ENCODE data around the gene JMJD8. TPM values are rescaled to one million over a fixed set of nuclear protein-coding genes. Genes with fewer than 3 reads are reported as not detected.
A peak's percentile ranks its signal among the peaks of the same experiment; 100 is the strongest.

The JMJD8 gene
- total and polyA plus RNA-seq, 2 donors (not counting 1 experiment from before 2014, with no cell fraction given), result 23.8 to 31.5 TPM

- Histone ChIP-seq H3K4me3 (replicated peaks in 1 of 4; ENCODE audit: control extremely low read depth in 1 of 4, insufficient read depth in 1 of 4, low read depth in 3 of 4, low read length in 4 of 4) (peak overlapping the region in 1 of 4 experiments; percentile 75), H3K27ac (ENCODE audit: insufficient read depth, low read length) (no peak overlapping the region)
These were observed 45.0 kb upstream of the JMJD8 start for GRCh38 chr16:728890-729744.

GRCh38 chr16:728131-728889, 44.2 kb upstream of the JMJD8 start:
- H3K36me3 ChIP-seq (ENCODE audit: control insufficient read depth, insufficient read depth, low read length), result peaks cover 10% of the 10 kb centered on the region
- H3K4me1 ChIP-seq (ENCODE audit: control insufficient read depth, extremely low read depth, insufficient read depth, low read length), result no peaks in the 10 kb centered on the region
- H3K9ac ChIP-seq (ENCODE audit: insufficient read depth, low read length), result no peak overlapping the region
- H3K27me3 ChIP-seq (ENCODE audit: control insufficient read depth, insufficient read depth, low read length), result no peaks in the 10 kb centered on the region
- no peak overlapping the region for H2AFZ ChIP-seq (ENCODE audit: low read length)
- peak overlapping the region; percentile 64 for H3K4me2 ChIP-seq (ENCODE audit: extremely low read depth, insufficient read depth, low read length)
- H3K27ac ChIP-seq (ENCODE audit: insufficient read depth, low read length), result no peak overlapping the region
- H4K20me1 ChIP-seq (ENCODE audit: control insufficient read depth, extremely low read depth, insufficient read depth, low read length), result no peaks in the 10 kb centered on the region
- no peaks in the 10 kb centered on the region for H3K9me3 ChIP-seq (ENCODE audit: control insufficient read depth, insufficient read depth, low read depth, low read length)
- peak; percentile 76 to 81 for DNase-seq (ENCODE audit: low read depth in 2 of 2)
- peak overlapping the region in 3 of 4 experiments; percentile 19 to 75 (median 25) for H3K4me3 ChIP-seq (replicated peaks in 1 of 4; ENCODE audit: control extremely low read depth in 1 of 4, insufficient read depth in 1 of 4, low read depth in 3 of 4, low read length in 4 of 4)
- H3K79me2 ChIP-seq (ENCODE audit: control insufficient read depth, insufficient read depth, low read length), result no peaks in the 10 kb centered on the region
- TF ChIP-seq CTCF (conservative IDR thresholded peaks at IDR 0.05 in 1 of 2, IDR thresholded peaks at IDR 0.05 in 1 of 2; ENCODE audit: low read depth in 1 of 2, low read length in 2 of 2) (no peak), EZH2 (IDR thresholded peaks at IDR 0.05; ENCODE audit: low read length, missing control alignments) (no peak)

More at GRCh38 chr16:728890-729744, 45.0 kb upstream of the JMJD8 start:
- no peak overlapping the region for H3K4me2 ChIP-seq (ENCODE audit: extremely low read depth, insufficient read depth, low read length)
- H3K36me3 ChIP-seq (ENCODE audit: control insufficient read depth, insufficient read depth, low read length), result peaks cover 15% of the 10 kb centered on the region
- H3K9ac ChIP-seq (ENCODE audit: insufficient read depth, low read length), result no peak overlapping the region
- no peaks in the 10 kb centered on the region for H3K79me2 ChIP-seq (ENCODE audit: control insufficient read depth, insufficient read depth, low read length)
- TF ChIP-seq EZH2 (IDR thresholded peaks at IDR 0.05; ENCODE audit: low read length, missing control alignments) (no peak), CTCF (conservative IDR thresholded peaks at IDR 0.05 in 1 of 2, IDR thresholded peaks at IDR 0.05 in 1 of 2; ENCODE audit: low read depth in 1 of 2, low read length in 2 of 2) (no peak)
- no peak overlapping the region for H2AFZ ChIP-seq (ENCODE audit: low read length)
- H3K27me3 ChIP-seq (ENCODE audit: control insufficient read depth, insufficient read depth, low read length), result no peaks in the 10 kb centered on the region
- DNase-seq (ENCODE audit: low read depth in 2 of 2), result no peak
- no peaks in the 10 kb centered on the region for H4K20me1 ChIP-seq (ENCODE audit: control insufficient read depth, extremely low read depth, insufficient read depth, low read length)
- no peaks in the 10 kb centered on the region for H3K9me3 ChIP-seq (ENCODE audit: control insufficient read depth, insufficient read depth, low read depth, low read length)
- no peaks in the 10 kb centered on the region for H3K4me1 ChIP-seq (ENCODE audit: control insufficient read depth, extremely low read depth, insufficient read depth, low read length)

- Histone ChIP-seq H3K36me3 (ENCODE audit: control insufficient read depth, insufficient read depth, low read length) (peaks cover 10% of the 10 kb centered on the region), H3K9ac (ENCODE audit: insufficient read depth, low read length) (peak overlapping the region; percentile 40)
- TF ChIP-seq CTCF (conservative IDR thresholded peaks at IDR 0.05 in 1 of 2, IDR thresholded peaks at IDR 0.05 in 1 of 2; ENCODE audit: low read depth in 1 of 2, low read length in 2 of 2), result no peak
- no peak for TF ChIP-seq EZH2 (IDR thresholded peaks at IDR 0.05; ENCODE audit: low read length, missing control alignments)
These were observed 43.3 kb upstream of the JMJD8 start for GRCh38 chr16:727291-727977.

More at GRCh38 chr16:727291-727977, 43.3 kb upstream of the JMJD8 start:
- Histone ChIP-seq H2AFZ (ENCODE audit: low read length) (no peak overlapping the region), H3K4me1 (ENCODE audit: control insufficient read depth, extremely low read depth, insufficient read depth, low read length) (no peaks in the 10 kb centered on the region), H3K4me3 (replicated peaks in 1 of 4; ENCODE audit: control extremely low read depth in 1 of 4, insufficient read depth in 1 of 4, low read depth in 3 of 4, low read length in 4 of 4) (peak overlapping the region; percentile 48 to 75 (median 61)), H3K4me2 (ENCODE audit: extremely low read depth, insufficient read depth, low read length) (peak overlapping the region; percentile 83), H4K20me1 (ENCODE audit: control insufficient read depth, extremely low read depth, insufficient read depth, low read length) (no peaks in the 10 kb centered on the region), H3K79me2 (ENCODE audit: control insufficient read depth, insufficient read depth, low read length) (no peaks in the 10 kb centered on the region), H3K27me3 (ENCODE audit: control insufficient read depth, insufficient read depth, low read length) (no peaks in the 10 kb centered on the region), H3K9me3 (ENCODE audit: control insufficient read depth, insufficient read depth, low read depth, low read length) (no peaks in the 10 kb centered on the region), H3K27ac (ENCODE audit: insufficient read depth, low read length) (no peak overlapping the region)
- DNase-seq (ENCODE audit: low read depth in 2 of 2), result no peak
